Ovary (tissue), 3 donors: ENCODE measurements around the gene SGCA.

Experiments used
- POLR2A ChIP-seq: fragments of 450-650 bp; IDR thresholded peaks from one replicate; pipeline ENCODE4 v1.6.1; 2017; ENCODE audit warnings: antibody characterized with exemption, mild to moderate bottlenecking, moderate library complexity
- TF ChIP-seq, protein P1 (sequence below), 3 donors: fragments of 450-650 bp in 2 of 3; fragments of 200-600 bp in 1 of 3; IDR thresholded peaks; one replicate each; pipeline versions ENCODE4 v1.5.1 to v1.8.0; 2016 to 2022; ENCODE audit warnings: antibody characterized with exemption in 3 of 3, mild to moderate bottlenecking in 1 of 3
- donor health status: DM: no; HTN: no; CAD: no.

DNA sequence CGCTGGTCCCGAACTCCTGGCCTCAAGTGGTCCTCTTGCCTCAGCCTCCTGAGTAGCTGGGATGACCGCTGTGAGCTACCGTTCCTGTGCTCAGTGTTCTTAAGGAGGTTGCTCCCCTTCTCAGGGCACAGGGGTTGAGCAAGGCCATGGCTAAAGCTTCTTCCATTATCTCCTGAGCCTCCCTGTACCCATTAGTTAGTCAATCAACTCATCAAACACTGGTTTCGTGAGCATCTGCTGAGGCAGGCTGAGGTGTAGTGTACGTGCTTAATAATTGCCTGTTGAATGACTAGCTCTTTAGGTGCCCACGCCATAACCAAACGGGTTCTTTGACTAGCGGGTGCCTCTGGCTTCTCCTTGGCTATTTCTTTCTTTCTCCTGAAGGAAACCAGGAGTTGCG is 11.7 kb downstream of the SGCA start:
- TF ChIP-seq, protein P1, sequence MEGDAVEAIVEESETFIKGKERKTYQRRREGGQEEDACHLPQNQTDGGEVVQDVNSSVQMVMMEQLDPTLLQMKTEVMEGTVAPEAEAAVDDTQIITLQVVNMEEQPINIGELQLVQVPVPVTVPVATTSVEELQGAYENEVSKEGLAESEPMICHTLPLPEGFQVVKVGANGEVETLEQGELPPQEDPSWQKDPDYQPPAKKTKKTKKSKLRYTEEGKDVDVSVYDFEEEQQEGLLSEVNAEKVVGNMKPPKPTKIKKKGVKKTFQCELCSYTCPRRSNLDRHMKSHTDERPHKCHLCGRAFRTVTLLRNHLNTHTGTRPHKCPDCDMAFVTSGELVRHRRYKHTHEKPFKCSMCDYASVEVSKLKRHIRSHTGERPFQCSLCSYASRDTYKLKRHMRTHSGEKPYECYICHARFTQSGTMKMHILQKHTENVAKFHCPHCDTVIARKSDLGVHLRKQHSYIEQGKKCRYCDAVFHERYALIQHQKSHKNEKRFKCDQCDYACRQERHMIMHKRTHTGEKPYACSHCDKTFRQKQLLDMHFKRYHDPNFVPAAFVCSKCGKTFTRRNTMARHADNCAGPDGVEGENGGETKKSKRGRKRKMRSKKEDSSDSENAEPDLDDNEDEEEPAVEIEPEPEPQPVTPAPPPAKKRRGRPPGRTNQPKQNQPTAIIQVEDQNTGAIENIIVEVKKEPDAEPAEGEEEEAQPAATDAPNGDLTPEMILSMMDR (IDR thresholded peaks at IDR 0.05): no peak
- no peak for TF ChIP-seq POLR2A
